ENCODE results near the gene LHX5.

Gene LHX5

GRCh38 chr12:113438523-113439300, 33.0 kb downstream of the LHX5 start:
- no peak for DNase-seq

- no peak for DNase-seq
These were observed 34.0 kb downstream of the LHX5 start for GRCh38 chr12:113437729-113438100.

DNA sequence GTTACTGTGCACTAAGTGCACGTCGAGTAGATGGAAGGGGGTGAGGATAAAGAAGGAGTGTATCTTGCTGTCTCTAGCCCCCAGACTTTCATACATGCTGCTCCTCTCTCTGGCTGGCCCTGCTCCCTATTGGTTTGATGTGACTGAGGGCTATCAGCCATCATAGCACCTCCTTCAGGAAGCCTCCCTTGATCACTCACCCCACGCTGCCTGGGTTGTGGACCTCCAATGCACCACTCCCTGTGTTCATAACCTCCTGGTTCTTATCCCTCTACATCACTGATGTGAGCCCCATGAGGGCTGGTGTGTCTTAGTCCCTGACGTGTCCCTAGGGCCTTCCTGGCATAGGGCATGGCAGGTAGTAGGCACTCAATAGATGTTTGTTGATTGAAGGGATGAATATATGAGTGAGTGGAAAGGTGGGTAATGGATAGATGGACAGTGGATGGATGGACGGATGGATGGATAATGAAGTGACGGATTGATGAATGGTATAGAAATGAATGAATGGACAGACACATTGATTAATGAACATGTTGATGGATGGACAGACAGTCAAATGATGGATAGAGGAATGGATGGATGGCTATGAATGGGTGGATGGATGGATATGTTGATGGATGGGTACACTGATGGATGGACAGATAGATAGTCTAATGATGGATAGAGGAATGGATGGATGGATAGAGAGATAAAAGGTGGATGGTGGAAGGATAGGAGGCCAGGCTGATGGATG, 34.5 kb downstream of the LHX5 start:
- no peak for DNase-seq

DNA sequence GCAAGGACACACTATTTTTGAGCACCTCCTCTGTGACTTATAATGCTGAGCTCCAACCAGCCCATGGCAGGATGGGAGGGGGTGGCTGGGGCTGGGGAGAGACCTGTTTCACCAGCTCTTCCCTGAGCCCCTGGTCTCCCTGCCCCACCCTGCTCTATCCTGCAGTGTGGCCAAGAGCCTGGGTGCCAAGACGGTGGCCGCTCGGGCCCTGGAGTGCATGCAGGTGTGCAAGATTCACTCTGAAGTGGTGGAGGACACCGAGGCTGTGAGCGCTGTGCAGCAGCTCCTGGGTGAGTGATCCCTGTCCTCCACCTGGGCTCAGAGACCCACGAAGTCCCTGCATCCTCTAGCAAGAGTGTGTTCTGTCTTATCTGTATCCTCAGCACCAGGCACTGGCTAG, 35.1 kb downstream of the LHX5 start:
- DNase-seq = no peak

GRCh38 chr12:113435367-113435766, 36.3 kb downstream of the LHX5 start:
- DNase-seq = no peak

GRCh38 chr12:113432986-113433385, 38.7 kb downstream of the LHX5 start:
- no peak for DNase-seq

DNA sequence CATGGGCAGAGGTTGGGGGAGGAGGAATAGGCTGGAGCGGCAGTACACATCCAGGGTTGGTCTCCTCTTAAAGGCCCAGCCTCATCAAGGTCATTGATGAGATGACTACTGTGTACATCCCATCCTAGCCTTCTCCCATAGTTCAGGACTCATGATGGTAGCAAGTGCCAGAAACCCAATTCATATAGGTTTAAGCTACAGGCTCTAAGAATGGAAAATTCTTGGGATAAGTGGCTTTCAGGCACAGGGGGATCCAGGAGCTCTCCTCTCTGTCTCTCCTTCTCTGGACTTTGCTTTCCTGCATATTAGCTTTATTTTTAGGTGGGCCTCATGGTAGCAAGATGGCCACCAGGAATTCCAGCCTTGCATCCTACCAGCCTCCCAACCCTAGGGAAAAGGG, 43.2 kb downstream of the LHX5 start:
- DNase-seq = no peak

DNA sequence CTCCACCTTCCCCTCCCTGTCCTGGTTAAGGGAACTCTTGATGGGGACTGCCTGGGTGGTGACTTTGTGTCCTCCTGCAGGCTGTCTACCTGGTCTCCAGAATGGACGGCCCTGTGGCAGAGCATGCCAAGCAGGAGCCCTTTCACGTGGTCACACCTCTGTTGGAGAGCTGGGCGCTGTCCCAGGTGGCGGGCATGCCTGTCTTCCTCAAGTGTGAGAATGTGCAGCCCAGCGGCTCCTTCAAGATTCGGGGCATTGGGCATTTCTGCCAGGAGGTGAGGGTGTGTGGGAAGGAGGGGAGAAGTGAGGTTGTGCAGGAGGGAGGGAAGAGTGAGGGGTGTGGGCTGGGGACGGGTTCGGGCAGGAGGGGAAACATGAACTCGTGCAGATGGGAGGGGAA, 43.8 kb downstream of the LHX5 start:
- no peak for DNase-seq

DNA sequence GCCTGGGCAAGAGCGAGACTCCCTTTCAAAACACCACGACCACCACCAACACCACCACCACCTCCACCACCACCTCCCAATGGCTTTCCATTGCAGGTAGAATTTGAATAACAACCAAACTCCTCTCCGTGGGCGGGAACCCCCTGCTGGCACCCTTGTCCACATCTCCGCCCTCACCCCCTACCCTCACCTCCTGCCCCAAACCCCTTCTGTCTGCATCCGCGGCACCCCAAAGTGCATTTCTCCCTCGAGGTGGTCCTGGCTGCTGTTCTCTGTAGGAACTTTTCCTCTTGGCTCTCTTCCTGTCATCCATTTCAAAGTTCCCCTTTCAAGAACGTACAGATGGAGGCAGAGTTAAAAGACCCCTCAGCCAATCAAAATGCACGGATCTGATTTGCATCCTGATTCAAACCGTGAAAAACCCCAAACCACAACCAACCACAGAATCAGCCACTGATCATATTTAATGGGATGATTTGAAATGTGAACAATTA, 45.7 kb downstream of the LHX5 start:
- no peak for DNase-seq

DNA sequence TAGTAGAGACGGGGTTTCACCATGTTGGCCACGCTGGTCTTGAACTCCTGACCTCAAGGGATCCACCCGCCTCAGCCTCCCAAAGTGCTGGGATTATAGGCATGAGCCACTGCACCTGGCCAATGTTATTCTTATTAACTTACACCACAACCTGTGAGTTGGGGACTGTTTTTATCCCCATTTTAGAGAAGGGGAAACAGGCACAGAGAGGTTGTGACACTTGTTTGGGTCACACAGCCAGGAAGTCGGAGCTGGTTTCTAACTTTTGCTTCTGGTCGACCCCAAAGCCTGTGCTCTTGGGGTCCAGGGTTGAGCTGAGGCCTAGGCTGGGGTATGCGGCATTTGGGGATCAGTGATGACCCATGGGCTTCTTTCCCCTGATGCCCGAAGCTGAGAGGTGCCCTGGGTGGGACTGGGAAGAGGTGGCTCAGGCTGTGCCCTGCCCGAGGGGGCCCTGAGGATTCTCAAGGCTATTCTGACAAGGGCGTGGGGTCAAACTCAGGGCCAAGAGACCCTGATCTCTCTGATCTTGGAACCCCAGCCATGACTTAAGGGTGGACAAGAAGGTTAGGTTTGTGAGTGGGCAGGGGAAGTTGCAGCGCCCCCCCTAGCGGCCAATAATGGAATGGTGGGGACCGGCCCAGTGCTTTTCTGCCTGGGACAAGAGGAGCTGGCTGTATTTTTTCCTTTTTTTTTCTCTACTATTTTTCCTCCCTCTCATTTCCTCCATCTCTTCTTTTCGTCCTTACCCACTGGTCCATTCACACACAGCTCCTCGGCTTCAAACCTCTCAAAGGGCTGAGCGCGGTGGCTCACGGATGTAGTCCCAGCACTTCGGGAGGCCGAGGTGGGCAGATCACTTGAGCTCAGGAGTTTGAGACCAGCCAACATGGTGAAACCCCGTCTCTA, 46.5 kb downstream of the LHX5 start:
- DNase-seq = peak; percentile 49

DNA sequence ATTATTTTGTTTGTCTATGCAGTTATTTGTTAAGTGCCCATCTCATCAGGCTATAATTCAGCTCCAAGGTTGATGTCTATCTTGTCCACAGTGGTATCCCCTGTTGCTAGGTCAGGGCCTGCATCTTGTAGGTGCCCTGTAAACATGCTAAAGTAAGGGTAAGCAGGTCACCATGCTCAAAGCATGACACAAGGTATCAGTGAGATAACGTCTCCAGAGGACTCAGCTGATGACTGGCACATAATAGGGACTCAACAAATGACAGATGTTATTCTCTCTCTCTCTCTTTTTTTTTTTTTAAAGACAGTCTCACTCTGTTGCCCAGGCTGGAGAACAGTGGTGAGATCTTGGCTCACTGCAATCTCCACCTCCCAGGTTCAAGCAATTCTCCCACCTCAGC, 47.2 kb downstream of the LHX5 start:
- no peak for DNase-seq

GRCh38 chr12:113422886-113423669, 48.6 kb downstream of the LHX5 start:
- no peak for DNase-seq

DNA sequence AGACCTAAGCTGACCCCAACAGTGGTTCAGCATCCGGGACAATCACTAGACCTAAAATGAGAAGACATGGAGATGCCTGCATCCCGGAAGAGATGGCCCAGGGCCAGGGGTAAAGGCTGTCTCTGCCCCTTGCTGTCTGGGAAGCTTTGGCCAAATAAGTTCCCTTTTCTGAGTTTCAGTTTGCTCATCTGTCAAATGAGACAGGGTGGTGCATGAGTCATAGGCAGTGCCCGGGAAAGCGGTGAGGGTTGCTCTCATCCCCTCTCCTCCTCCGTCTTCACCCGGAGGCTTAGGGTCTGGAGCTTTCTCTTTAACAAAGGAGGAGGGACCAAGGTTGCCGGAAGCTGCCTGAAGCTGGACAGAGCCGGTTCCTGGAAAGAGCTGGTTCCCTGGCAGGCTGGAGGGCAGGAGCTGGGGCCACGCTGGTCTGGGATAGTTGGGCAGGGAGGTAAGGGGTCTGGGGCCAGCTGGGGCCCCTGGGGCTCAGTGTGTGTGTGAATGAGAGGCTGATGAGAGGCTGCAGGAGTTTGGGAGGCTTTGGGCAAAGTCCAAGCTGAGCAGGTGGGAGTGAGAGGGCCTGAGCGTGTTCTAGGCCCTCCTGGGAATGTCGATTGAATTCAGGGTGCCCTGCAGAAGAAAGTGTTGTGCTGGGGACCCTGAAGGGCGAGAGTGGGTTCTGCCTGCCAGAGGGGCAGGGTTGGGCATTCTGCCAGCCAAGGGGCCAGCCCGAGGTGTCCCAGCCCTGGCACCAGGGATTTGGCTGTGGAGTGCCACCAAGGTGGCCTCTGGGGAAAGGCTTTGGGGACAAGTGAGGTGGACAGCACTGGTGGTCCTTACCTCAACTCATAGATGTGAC, 49.4 kb downstream of the LHX5 start, which contains the start of gene SDSL:
SDSL (plus strand) TSS at position 351 of the 856 bp plus-strand sequence. CDS start 5,603 bp downstream, outside the sequence.
- peak; percentile 99 for DNase-seq

DNA sequence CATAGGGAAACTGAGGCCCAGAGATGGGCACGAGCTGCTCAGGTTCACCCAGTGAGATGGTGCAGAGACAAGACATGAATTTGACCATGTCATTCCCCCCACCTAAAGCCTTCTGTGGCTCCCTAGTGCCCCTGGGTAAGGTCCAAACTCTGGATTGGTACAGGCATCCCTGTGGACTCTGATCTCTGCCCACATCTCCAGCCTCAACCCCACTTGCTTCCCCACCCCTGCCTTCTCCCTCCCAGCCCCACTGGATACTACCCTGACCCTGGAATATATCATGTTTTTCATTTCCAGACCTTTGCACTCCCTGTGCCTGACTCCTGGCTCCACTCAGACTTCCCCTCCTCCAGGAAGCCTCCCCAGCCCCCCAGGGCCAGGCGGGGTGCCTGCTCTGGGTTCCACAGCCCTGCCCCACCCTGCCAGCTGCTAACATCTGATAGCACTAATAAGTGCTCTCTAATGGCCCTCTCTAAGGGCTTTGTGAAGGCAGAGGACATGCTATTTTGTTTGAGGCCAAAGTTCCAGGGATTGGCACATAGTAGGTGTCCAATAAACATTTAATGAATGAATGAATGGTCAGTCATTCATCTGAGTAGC, 50.6 kb downstream of the LHX5 start:
- DNase-seq = no peak

GRCh38 chr12:113418213-113418879, 53.3 kb downstream of the LHX5 start:
- no peak for DNase-seq

DNA sequence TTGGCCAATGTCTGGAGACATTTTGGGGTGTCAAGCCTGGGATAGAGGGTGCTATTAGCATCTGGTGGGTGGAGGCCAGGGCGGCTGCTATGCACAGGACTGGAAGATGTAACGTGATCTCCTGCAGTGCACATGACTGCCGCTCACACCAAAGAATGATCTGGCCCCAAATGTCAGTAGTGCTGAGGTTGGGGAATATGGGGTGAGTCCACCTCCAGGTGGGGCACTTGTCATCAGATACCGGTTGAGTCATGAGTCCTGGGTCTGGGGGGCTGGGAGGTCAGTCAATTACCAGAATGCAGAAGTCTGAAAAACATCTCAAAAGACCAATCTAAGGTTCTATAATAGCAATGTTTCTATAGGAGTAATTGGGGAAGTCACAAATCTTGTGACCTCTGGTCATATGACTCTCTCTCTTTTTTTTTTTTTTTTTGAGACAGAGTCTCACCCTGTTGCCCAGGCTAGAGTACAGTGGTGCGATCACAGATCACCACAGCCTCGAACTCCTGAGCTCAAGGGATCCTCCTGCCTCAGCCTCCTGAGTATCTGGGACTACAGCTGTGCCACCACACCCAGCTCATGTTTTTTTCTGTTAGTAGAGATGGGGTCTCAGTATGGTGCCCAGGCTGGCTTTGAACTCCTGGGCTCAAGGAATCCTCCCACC, 55.4 kb downstream of the LHX5 start:
- peak; percentile 82 for DNase-seq

- DNase-seq = no peak
These were observed 57.1 kb downstream of the LHX5 start for GRCh38 chr12:113414519-113415038.

- peak; percentile 37 for DNase-seq
These were observed 58.2 kb downstream of the LHX5 start for GRCh38 chr12:113413488-113413939.

All from MV-4-11 (cell line).